ENCODE data around the gene TSEN2. TPM values are rescaled to one million over a fixed set of nuclear protein-coding genes. Genes with fewer than 3 reads are reported as not detected.

Gene TSEN2
- total RNA-seq, 1 experiment from 2014 or later, result 22.0 TPM

DNA sequence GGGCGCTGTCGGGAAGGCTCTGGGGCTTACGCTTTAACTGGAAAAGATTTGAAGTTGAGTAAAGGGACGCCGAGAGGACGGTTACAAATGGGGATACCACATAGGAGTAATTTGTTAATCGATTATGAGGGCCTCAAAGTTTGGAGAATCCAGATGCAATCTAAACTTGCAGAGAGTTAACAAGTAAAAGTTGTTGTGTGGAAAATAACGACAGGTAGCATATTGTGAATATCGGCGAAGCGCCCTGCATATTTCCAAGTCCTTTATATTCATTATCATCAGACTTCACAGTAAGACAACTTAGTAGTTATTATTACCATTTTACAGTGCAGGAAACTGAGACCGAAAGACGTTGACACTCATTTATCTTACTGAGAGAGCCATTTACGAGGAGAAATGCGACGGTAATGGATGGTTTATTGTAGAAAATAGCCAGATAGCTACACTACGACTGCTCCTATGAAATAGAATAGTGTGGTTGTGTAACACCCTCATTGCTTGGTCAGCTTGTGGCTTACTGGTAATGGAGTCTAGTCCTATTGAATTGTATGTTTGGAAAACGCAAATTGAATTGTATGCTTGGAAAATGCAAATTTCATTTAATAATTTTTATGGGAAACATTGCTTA is 73.3 kb downstream of the TSEN2 start:
- Histone ChIP-seq H3K27me3 (ENCODE audit: control insufficient read depth, insufficient read depth, low read length) (no peaks in the 10 kb centered on the region), H3K4me3 (ENCODE audit: low read depth in 2 of 2, low read length in 2 of 2) (peak overlapping the region; percentile 88 to 89), H3K9me3 (ENCODE audit: control insufficient read depth, insufficient read depth, low read depth, low read length) (no peaks in the 10 kb centered on the region), H3K4me1 (ENCODE audit: control insufficient read depth, insufficient read depth, low read length) (peaks cover 37% of the 10 kb centered on the region), H3K36me3 (ENCODE audit: control insufficient read depth, insufficient read depth, low read length) (peaks cover 3% of the 10 kb centered on the region; the same call in 1 of the 2 replicates), H3K27ac (ENCODE audit: low read length) (peak overlapping the region; percentile 82)
- ChIA-PET CTCF (no interaction called here), POLR2A (no interaction called here)
- in situ Hi-C loops (cut with HindIII; ENCODE audit: low pct_unique_long_range_greater_than_20kb, low sequenced_read_pairs), result no loop called here
- no TSS peak for BruUV-seq (replicated peaks)
- DNase-seq (ENCODE audit: low read depth, low spot score), result no peak
- no peak for ATAC-seq
- TF ChIP-seq POLR2AphosphoS5 (IDR thresholded peaks at IDR 0.05; ENCODE audit: low read depth, low read length) (no peak), SIN3A (IDR thresholded peaks at IDR 0.05; ENCODE audit: borderline replicate concordance, insufficient read depth, low read depth, low read length) (no peak), TCF7L2 (IDR thresholded peaks at IDR 0.05; ENCODE audit: low read depth, low read length) (no peak)
- TF ChIP-seq, protein P1, sequence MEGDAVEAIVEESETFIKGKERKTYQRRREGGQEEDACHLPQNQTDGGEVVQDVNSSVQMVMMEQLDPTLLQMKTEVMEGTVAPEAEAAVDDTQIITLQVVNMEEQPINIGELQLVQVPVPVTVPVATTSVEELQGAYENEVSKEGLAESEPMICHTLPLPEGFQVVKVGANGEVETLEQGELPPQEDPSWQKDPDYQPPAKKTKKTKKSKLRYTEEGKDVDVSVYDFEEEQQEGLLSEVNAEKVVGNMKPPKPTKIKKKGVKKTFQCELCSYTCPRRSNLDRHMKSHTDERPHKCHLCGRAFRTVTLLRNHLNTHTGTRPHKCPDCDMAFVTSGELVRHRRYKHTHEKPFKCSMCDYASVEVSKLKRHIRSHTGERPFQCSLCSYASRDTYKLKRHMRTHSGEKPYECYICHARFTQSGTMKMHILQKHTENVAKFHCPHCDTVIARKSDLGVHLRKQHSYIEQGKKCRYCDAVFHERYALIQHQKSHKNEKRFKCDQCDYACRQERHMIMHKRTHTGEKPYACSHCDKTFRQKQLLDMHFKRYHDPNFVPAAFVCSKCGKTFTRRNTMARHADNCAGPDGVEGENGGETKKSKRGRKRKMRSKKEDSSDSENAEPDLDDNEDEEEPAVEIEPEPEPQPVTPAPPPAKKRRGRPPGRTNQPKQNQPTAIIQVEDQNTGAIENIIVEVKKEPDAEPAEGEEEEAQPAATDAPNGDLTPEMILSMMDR (IDR thresholded peaks at IDR 0.05), result no peak
- TF ChIP-seq, protein P2, sequence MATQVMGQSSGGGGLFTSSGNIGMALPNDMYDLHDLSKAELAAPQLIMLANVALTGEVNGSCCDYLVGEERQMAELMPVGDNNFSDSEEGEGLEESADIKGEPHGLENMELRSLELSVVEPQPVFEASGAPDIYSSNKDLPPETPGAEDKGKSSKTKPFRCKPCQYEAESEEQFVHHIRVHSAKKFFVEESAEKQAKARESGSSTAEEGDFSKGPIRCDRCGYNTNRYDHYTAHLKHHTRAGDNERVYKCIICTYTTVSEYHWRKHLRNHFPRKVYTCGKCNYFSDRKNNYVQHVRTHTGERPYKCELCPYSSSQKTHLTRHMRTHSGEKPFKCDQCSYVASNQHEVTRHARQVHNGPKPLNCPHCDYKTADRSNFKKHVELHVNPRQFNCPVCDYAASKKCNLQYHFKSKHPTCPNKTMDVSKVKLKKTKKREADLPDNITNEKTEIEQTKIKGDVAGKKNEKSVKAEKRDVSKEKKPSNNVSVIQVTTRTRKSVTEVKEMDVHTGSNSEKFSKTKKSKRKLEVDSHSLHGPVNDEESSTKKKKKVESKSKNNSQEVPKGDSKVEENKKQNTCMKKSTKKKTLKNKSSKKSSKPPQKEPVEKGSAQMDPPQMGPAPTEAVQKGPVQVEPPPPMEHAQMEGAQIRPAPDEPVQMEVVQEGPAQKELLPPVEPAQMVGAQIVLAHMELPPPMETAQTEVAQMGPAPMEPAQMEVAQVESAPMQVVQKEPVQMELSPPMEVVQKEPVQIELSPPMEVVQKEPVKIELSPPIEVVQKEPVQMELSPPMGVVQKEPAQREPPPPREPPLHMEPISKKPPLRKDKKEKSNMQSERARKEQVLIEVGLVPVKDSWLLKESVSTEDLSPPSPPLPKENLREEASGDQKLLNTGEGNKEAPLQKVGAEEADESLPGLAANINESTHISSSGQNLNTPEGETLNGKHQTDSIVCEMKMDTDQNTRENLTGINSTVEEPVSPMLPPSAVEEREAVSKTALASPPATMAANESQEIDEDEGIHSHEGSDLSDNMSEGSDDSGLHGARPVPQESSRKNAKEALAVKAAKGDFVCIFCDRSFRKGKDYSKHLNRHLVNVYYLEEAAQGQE (IDR thresholded peaks at IDR 0.05; ENCODE audit: insufficient read depth in 1 of 2, low read depth in 2 of 2, low read length in 1 of 2), result no peak
- intact Hi-C loops (cut with micrococcal nuclease; ENCODE audit: unreplicated experiment), result no loop called here

DNA sequence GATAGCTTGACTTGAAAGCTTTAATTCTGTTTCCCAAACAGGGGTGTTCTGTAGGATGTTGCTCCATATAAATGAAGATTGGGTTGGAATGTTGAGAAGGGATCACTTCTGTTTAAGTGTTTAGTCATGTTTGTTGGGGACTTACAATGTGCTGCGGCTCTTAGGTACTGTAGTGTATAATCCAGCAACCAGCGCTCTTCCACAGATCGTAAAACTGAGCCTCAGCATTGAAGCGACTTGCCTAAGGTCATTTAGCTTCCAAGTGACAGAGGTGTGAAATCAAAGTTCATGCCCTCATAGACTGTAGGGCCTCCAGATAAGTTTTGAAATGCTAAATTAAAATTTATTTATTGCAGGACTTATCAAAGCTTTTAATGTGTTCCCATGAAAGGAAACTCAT is 74.4 kb downstream of the TSEN2 start:
- no peaks in the 10 kb centered on the region for H3K27me3 ChIP-seq (ENCODE audit: control insufficient read depth, insufficient read depth, low read length)
- in situ Hi-C loops (cut with HindIII; ENCODE audit: low pct_unique_long_range_greater_than_20kb, low sequenced_read_pairs) (no loop called here), intact Hi-C loops (cut with micrococcal nuclease; ENCODE audit: unreplicated experiment) (no loop called here)
- peak overlapping the region; percentile 70; the same call in 1 of the 2 replicates for H3K27ac ChIP-seq (ENCODE audit: low read length)
- peaks cover 40% of the 10 kb centered on the region for H3K4me1 ChIP-seq (ENCODE audit: control insufficient read depth, insufficient read depth, low read length)
- no peaks in the 10 kb centered on the region for H3K9me3 ChIP-seq (ENCODE audit: control insufficient read depth, insufficient read depth, low read depth, low read length)
- H3K36me3 ChIP-seq (ENCODE audit: control insufficient read depth, insufficient read depth, low read length), result peaks cover 3% of the 10 kb centered on the region; the same call in 1 of the 2 replicates
- ChIA-PET CTCF (no interaction called here), POLR2A (no interaction called here)
- DNase-seq (ENCODE audit: low read depth, low spot score), result no peak
- BruUV-seq (replicated peaks), result no TSS peak
- ATAC-seq, result no peak
- TF ChIP-seq TCF7L2 (IDR thresholded peaks at IDR 0.05; ENCODE audit: low read depth, low read length) (no peak), POLR2AphosphoS5 (IDR thresholded peaks at IDR 0.05; ENCODE audit: low read depth, low read length) (no peak), SIN3A (IDR thresholded peaks at IDR 0.05; ENCODE audit: borderline replicate concordance, insufficient read depth, low read depth, low read length) (no peak)
- TF ChIP-seq, protein P2 (IDR thresholded peaks at IDR 0.05; ENCODE audit: insufficient read depth in 1 of 2, low read depth in 2 of 2, low read length in 1 of 2), result no peak
- TF ChIP-seq, protein P1 (IDR thresholded peaks at IDR 0.05), result no peak
- peak overlapping the region; percentile 88 to 89 for H3K4me3 ChIP-seq (ENCODE audit: low read depth in 2 of 2, low read length in 2 of 2)
